ENCODE results near the gene PROM2.

DNA sequence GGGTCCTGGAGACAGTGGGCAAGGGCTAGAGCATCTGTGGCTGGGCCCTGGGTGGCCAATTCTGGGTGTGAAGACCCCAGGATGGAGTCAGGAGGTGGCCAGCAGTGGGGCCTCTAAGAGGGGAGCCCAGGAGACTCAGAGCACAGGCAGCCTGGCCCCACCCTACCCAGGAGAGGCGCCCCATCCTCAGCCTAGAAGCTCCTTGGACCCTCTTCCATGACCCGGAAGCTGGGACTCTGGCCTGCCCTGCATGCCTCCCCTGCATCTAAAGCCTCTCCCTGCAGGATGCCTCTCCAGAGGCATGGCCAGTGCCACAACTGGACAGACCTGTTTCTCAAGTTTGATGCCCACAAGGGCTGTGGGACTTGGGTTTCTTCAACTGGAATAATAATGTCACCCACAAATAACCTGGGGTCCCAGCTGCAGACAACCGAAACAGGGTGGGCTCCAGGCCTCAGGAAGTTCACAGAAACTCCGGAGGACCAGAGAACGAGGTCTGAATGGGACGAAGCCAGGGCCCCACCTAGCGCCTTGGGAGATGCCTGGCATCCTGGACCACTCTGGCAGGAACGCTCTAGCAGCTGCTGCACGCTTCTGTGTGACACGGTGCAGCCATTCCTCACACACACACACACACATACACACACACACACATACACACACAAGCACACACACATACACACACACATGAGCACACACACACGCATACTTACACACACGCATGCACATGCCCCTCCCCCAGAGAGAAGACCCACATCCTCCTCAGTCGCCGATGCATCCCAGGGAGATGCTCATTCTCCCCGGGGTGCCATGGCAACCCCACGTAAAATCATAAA is 39.3 kb downstream of the PROM2 start:
- TF ChIP-seq, protein P1, sequence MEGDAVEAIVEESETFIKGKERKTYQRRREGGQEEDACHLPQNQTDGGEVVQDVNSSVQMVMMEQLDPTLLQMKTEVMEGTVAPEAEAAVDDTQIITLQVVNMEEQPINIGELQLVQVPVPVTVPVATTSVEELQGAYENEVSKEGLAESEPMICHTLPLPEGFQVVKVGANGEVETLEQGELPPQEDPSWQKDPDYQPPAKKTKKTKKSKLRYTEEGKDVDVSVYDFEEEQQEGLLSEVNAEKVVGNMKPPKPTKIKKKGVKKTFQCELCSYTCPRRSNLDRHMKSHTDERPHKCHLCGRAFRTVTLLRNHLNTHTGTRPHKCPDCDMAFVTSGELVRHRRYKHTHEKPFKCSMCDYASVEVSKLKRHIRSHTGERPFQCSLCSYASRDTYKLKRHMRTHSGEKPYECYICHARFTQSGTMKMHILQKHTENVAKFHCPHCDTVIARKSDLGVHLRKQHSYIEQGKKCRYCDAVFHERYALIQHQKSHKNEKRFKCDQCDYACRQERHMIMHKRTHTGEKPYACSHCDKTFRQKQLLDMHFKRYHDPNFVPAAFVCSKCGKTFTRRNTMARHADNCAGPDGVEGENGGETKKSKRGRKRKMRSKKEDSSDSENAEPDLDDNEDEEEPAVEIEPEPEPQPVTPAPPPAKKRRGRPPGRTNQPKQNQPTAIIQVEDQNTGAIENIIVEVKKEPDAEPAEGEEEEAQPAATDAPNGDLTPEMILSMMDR (IDR thresholded peaks at IDR 0.05) = no peak
- no peak for TF ChIP-seq ZFX (IDR thresholded peaks at IDR 0.05; ENCODE audit: borderline replicate concordance)

Data from 22Rv1 (cell line).